ENCODE data around the gene ARID4B.
"Not testable (repeated sequence)": the region's sequence is repeated elsewhere in the genome, so short reads cannot be mapped to it uniquely, and the experiment has no call there.

ARID4B gene

GRCh38 chr1:235315173-235315572 is 12.8 kb downstream of the ARID4B start:
- H3K4me2 ChIP-seq (ENCODE audit: insufficient read depth, low read length): no peak overlapping the region
- H3K9me3 ChIP-seq (ENCODE audit: insufficient read depth, low read length, severe bottlenecking): no peaks in the 10 kb centered on the region
- H3K9ac ChIP-seq (ENCODE audit: low read depth, low read length): no peak overlapping the region
- H3K4me1 ChIP-seq (ENCODE audit: insufficient read depth, low read length): peaks cover 25% of the 10 kb centered on the region
- H3K79me2 ChIP-seq (ENCODE audit: insufficient read depth, low read length): peaks cover 100% of the 10 kb centered on the region
- H3K27me3 ChIP-seq (ENCODE audit: insufficient read depth, low read length, poor library complexity): no peaks in the 10 kb centered on the region
- peaks cover 41% of the 10 kb centered on the region for H3K36me3 ChIP-seq (ENCODE audit: insufficient read depth, low read length)
- H3K4me3 ChIP-seq (ENCODE audit: low read depth in 1 of 2, low read length in 2 of 2): no peak overlapping the region
- H3K27ac ChIP-seq (ENCODE audit: low read length): peak overlapping the region; percentile 32; the same call in 1 of the 2 replicates
- peaks cover 46% of the 10 kb centered on the region for H4K20me1 ChIP-seq (ENCODE audit: insufficient read depth, low read length)
- no peak overlapping the region for H2AFZ ChIP-seq (ENCODE audit: low read depth, low read length)
- TF ChIP-seq CTCF (IDR thresholded peaks at IDR 0.05; ENCODE audit: borderline replicate concordance, extremely low read depth, low read length, poor library complexity, severe bottlenecking) (no peak), EZH2 (IDR thresholded peaks at IDR 0.05; ENCODE audit: borderline replicate concordance, low read depth, low read length, severe bottlenecking) (no peak)
- DNase-seq (no peak), ATAC-seq (ENCODE audit: insufficient read depth, low read depth) (no peak)

GRCh38 chr1:235313931-235314678 is 13.9 kb downstream of the ARID4B start:
- Histone ChIP-seq H3K27me3 (ENCODE audit: insufficient read depth, low read length, poor library complexity) (no peaks in the 10 kb centered on the region), H2AFZ (ENCODE audit: low read depth, low read length) (no peak overlapping the region), H3K4me1 (ENCODE audit: insufficient read depth, low read length) (peaks cover 24% of the 10 kb centered on the region), H3K4me2 (ENCODE audit: insufficient read depth, low read length) (no peak overlapping the region), H3K79me2 (ENCODE audit: insufficient read depth, low read length) (peaks cover 94% of the 10 kb centered on the region), H4K20me1 (ENCODE audit: insufficient read depth, low read length) (peaks cover 43% of the 10 kb centered on the region), H3K4me3 (ENCODE audit: low read depth in 1 of 2, low read length in 2 of 2) (no peak overlapping the region), H3K27ac (ENCODE audit: low read length) (0 out of 2 replicates have a peak overlapping the region, but pooled peaks have one; percentile 7), H3K9ac (ENCODE audit: low read depth, low read length) (no peak overlapping the region), H3K9me3 (ENCODE audit: insufficient read depth, low read length, severe bottlenecking) (no peaks in the 10 kb centered on the region), H3K36me3 (ENCODE audit: insufficient read depth, low read length) (peaks cover 34% of the 10 kb centered on the region)
- TF ChIP-seq EZH2 (IDR thresholded peaks at IDR 0.05; ENCODE audit: borderline replicate concordance, low read depth, low read length, severe bottlenecking): no peak
- no peak for TF ChIP-seq CTCF (IDR thresholded peaks at IDR 0.05; ENCODE audit: borderline replicate concordance, extremely low read depth, low read length, poor library complexity, severe bottlenecking)
- DNase-seq (no peak), ATAC-seq (ENCODE audit: insufficient read depth, low read depth) (no peak)

- Histone ChIP-seq H3K4me1 (ENCODE audit: insufficient read depth, low read length) (peaks cover 18% of the 10 kb centered on the region), H3K4me3 (ENCODE audit: low read depth in 1 of 2, low read length in 2 of 2) (no peak overlapping the region)
Measured at GRCh38 chr1:235313262-235313661, 14.7 kb downstream of the ARID4B start.

GRCh38 chr1:235309206-235309605 is 18.8 kb downstream of the ARID4B start:
- H3K27ac ChIP-seq (ENCODE audit: low read length); DNase-seq; H2AFZ ChIP-seq (ENCODE audit: low read depth, low read length); H3K9me3 ChIP-seq (ENCODE audit: insufficient read depth, low read length, severe bottlenecking); H3K4me2 ChIP-seq (ENCODE audit: insufficient read depth, low read length); H3K27me3 ChIP-seq (ENCODE audit: insufficient read depth, low read length, poor library complexity); H3K4me3 ChIP-seq (ENCODE audit: low read depth in 1 of 2, low read length in 2 of 2); ATAC-seq (ENCODE audit: insufficient read depth, low read depth); H3K9ac ChIP-seq (ENCODE audit: low read depth, low read length): not testable (repeated sequence)
- peaks cover 89% of the 10 kb centered on the region for H3K79me2 ChIP-seq (ENCODE audit: insufficient read depth, low read length)
- peaks cover 41% of the 10 kb centered on the region for H3K4me1 ChIP-seq (ENCODE audit: insufficient read depth, low read length)
- H3K36me3 ChIP-seq (ENCODE audit: insufficient read depth, low read length): peaks cover 21% of the 10 kb centered on the region
- peaks cover 34% of the 10 kb centered on the region for H4K20me1 ChIP-seq (ENCODE audit: insufficient read depth, low read length)

More at GRCh38 chr1:235313262-235313661, 14.7 kb downstream of the ARID4B start:
- Histone ChIP-seq H3K36me3 (ENCODE audit: insufficient read depth, low read length) (peaks cover 26% of the 10 kb centered on the region), H3K9ac (ENCODE audit: low read depth, low read length) (no peak overlapping the region), H3K9me3 (ENCODE audit: insufficient read depth, low read length, severe bottlenecking) (no peaks in the 10 kb centered on the region), H3K27ac (ENCODE audit: low read length) (no peak overlapping the region), H3K79me2 (ENCODE audit: insufficient read depth, low read length) (peaks cover 89% of the 10 kb centered on the region), H4K20me1 (ENCODE audit: insufficient read depth, low read length) (peaks cover 38% of the 10 kb centered on the region), H3K27me3 (ENCODE audit: insufficient read depth, low read length, poor library complexity) (no peaks in the 10 kb centered on the region), H2AFZ (ENCODE audit: low read depth, low read length) (no peak overlapping the region), H3K4me2 (ENCODE audit: insufficient read depth, low read length) (no peak overlapping the region)
- no peak for DNase-seq
- TF ChIP-seq EZH2 (IDR thresholded peaks at IDR 0.05; ENCODE audit: borderline replicate concordance, low read depth, low read length, severe bottlenecking): no peak
- no peak for TF ChIP-seq CTCF (IDR thresholded peaks at IDR 0.05; ENCODE audit: borderline replicate concordance, extremely low read depth, low read length, poor library complexity, severe bottlenecking)
- ATAC-seq (ENCODE audit: insufficient read depth, low read depth): peak; percentile 48; the same call in 2 of the 3 replicates

All from DND-41 (cell line).